Esophagus squamous epithelium (tissue), 4 donors: ENCODE data around the gene GGCX.

Experiments
- CTCF ChIP-seq, 6 experiments: fragments of 450-650 bp in 4 of 6; fragments of 200-600 bp in 2 of 6; sonication (generic) in 2 of 6; IDR thresholded peaks; one replicate each; pipeline ENCODE4 v1.5.1; 2016 to 2019; ENCODE audit warnings: antibody characterized with exemption in 6 of 6, mild to moderate bottlenecking in 4 of 6, moderate library complexity in 4 of 6
- POLR2A ChIP-seq, 4 donors: fragments of 450-650 bp; IDR thresholded peaks; one replicate each; pipeline ENCODE4 v1.6.1; 2017; ENCODE audit warnings: antibody characterized with exemption in 4 of 4, mild to moderate bottlenecking in 4 of 4, moderate library complexity in 3 of 4

- TF ChIP-seq POLR2A (IDR thresholded peaks at IDR 0.05) (no peak), CTCF (IDR thresholded peaks at IDR 0.05) (no peak)
These were observed 3.1 kb downstream of the GGCX start for GRCh38 chr2:85558160-85558559.
